NOMO-1 treated with DMSO at 0.1 percent for 48 hours (cell line): Measurements from ENCODE around the gene GBX1.
A peak's percentile ranks its signal among the peaks of the same experiment; 100 is the strongest.

Source experiments
- DNase-seq: peaks from one replicate; lab custom pipeline; 2025; ENCODE audit not compliant: unreplicated experiment; lab: John Stamatoyannopoulos, UW

GBX1 gene

DNA sequence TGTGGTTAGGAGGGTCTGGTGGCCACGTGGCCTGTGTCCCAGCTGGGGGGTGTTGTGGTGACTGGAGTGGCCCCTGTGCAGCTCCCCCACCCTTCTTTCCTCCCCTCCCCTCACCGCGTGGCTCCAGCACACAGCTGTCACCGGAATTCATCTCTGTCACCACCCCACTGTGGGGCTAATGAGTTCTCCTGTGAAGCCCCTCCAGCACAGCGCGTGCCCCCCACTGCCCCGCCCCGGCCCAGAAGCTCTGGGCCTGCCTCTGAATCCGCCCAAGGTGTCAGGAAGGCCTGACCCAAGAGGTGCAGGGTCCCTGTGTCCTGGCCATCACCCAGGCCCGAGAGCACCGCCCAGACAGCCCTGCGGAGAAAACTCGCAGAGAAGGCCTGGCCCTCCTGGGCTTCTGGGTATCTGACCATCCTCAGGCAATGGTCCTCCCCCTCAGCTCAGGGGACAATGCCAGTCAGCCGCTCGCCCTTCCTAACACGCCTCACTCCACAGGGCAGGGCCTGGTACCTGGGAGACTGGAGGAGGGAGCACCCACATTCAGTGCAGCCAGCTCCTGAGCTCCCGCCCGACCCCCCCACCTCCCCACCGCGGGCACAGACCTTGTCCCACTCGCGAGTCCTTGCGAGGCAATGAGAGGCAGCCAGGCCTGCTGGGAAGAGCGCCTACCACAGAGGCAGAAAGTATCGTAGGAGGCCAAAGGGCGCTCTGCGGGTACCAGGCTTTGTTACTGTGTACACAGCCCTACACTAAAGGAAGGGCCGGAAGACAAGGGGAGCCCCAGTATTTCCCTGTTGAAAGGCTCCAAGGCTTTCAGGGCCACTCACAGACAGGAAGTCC lies 38.2 kb downstream of the GBX1 start:
- no peak for DNase-seq

DNA sequence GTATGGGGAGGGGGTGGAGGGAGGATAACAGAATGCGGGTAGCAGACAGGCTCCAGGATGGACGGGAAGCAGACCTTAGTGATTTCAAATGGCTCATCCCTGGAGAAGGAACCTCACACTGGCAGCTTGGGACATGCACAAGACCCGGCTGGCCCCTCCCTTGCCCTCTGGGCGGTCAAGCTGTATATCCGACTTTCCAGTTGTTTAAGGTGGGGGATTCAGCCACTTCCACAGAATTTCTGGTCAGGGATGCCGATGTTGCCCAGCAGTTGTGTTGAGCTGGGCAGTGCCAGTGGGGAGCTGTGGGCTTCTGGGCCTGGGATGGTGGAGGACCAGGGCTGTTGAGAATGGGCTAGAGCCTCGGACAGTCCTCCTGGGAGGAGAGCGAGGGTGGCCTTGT lies 38.8 kb downstream of the GBX1 start:
- DNase-seq: no peak

- no peak for DNase-seq
These were observed 39.4 kb downstream of the GBX1 start for GRCh38 chr7:151128144-151128543.

- DNase-seq: no peak
These were observed 40.9 kb downstream of the GBX1 start for GRCh38 chr7:151126491-151127137.

DNA sequence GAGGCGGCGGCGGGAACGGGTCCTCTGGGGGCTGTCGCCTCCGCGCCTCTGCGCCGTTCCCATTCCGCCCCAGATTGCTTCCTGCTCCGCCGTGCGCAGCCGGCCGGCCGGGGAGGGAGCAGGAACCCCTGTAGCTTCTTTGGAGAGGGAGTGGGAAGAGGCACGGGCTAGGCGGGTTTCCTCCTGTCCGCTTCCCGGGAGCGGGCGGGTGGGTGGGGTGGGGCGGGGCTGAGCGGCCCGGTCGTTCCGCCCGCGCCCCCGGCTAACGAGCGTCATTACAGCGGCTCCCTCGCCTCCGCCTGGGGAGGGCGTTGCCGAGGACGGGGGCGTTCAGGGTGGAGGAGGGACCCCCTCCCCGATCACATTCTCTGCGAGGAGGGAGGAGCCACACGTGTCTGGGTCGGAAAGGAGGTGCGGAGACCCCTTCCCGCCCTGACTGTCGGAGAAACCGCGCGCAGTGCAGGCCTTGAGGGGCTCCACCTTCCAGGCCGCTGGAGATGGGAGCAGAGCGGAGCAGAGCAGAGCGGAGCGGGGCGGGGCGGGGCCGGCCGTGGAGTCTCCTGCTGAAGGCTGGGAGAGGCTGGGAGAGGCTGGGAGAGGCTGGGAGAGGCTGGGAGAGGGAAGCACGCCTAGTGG lies 41.5 kb downstream of the GBX1 start:
- no peak for DNase-seq

- DNase-seq: no peak
These were observed 42.0 kb downstream of the GBX1 start for GRCh38 chr7:151125470-151125845.

GRCh38 chr7:151124899-151125399 lies 42.5 kb downstream of the GBX1 start:
- DNase-seq: no peak

DNA sequence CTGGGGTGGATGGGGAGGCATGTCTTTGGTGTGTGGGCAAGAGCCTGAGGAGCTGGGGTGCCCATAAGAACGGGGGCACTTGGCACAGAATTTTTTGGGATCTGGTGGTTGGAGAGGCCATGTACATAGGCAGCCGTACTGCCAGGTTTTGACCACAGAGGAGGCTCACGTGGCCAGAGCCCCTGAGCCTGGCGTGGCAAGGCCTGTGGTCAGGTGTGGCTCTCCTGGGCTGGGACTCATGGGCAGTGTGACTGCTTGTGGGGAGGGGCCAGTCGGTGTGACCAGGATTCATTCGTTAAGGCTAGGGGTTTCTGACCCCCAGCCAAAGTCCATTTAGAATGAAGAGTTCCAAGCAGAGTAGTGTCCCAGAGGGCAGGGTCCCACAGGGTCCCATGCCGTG lies 43.0 kb downstream of the GBX1 start:
- DNase-seq: no peak

GRCh38 chr7:151123822-151124464 lies 43.6 kb downstream of the GBX1 start:
- peak; percentile 24 for DNase-seq

- DNase-seq: no peak
These were observed 44.2 kb downstream of the GBX1 start for GRCh38 chr7:151123158-151123821.

DNA sequence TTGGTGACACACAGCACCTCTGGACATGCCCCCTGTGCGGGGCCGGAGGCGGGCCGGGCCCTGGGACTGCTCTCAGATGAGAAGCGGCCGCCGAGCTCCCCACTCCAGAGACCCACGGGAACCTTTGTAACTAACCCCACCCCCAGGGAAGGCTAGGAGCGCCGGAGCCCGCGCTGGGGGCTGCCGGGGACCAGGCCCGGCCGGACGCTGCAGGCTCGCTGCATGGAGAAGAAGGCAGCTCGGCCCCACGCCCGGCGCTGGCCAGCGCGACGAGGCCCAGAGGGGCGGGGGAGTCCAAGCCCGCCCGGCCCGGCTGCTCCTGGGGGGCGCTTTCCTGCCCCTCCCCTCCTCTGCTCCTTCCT lies 44.7 kb downstream of the GBX1 start:
- no peak for DNase-seq

DNA sequence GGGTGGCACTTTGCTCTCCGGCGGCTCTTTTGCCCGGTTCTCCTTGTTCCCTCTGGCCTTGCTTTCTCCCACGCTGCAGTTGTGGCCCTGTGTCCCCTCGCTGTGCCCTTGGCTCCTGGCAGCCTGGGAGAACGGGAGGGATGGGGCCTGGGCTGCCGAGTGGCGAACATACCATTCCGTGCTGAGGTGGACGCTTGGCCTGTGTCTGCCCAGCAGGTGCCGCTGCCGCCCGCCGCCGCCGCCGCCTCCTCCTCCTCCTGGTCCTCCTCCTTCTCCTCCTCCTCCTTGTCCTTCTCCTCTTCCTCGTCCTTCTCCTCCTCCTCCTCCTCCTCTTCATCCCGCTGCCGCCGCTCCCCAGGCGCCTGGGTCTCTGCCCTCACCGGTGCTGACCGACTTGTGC lies 45.2 kb downstream of the GBX1 start:
- no peak for DNase-seq

DNA sequence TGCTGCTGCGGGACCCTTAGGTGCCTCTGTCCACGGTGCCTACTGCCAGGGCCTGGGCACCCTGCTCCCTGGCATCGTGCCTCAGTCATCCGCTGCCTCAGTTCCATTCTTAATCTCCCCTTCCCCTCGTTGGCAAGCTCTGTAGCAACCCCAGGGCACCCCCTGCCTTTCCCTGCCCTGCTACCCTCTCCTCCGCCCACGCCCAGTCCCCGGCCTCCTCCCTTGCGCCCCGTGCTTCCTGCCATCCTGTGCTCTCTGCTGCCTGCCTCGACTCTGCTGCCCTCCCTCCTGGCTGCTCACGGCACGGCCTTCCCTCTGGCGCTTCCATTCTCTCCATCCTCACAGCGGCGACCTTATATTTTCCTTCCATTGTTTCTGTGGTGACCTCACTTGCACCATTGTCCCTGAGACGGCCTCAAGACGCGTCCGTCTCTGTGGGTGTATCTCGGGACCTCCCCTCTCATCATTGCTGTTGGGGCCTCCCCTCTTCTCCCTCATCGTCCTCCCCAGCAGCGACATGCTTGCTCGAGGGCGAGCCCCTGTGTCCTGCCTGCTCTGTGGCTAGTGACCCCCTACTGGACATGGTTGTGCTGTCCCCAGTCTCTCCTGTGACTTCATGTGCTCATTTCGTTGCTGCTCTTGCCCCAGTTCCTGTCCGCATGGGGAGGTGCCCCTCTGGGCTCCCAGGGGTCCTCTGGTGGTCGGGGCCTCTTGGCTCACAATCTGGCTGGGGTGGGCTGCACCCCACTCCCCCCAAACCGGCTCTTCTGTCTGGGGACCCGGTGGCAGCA lies 45.9 kb downstream of the GBX1 start:
- DNase-seq: no peak

- no peak for DNase-seq
These were observed 46.6 kb downstream of the GBX1 start for GRCh38 chr7:151120896-151121295.

DNA sequence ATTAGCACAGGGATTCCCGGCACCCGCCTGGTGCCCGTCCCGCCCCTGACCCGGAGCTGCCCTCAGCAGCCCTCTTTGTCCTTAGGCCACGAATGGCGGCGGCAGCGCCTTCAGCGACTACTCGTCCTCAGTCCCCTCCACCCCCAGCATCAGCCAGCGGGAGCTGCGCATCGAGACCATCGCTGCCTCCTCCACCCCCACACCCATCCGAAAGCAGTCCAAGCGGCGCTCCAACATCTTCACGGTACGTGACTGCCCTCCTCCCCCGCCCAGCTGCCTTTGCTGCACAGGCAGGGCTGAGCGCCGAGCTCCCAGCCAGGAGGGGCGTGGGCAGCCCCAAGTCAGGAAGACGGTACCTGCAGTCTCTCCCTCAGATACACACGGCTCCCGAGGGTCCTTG lies 47.6 kb downstream of the GBX1 start:
- DNase-seq: no peak

- no peak for DNase-seq
These were observed 48.5 kb downstream of the GBX1 start for GRCh38 chr7:151119055-151119415.

- no peak for DNase-seq
These were observed 49.1 kb downstream of the GBX1 start for GRCh38 chr7:151118108-151119054.

- no peak for DNase-seq
These were observed 49.9 kb downstream of the GBX1 start for GRCh38 chr7:151117565-151117964.
